Cardiac fibroblast (primary cell): ENCODE data around the gene TUBGCP4.
"Not testable (repeated sequence)": the region's sequence is repeated elsewhere in the genome, so short reads cannot be mapped to it uniquely, and the experiment has no call there.

Experiments used
- DNase-seq, 2 donors: peaks; one replicate each; pipeline versions ENCODE4 v3.0.0 to v3.0.0-alpha.2; 2010; ENCODE audit warnings: low read depth in 2 of 2
- H3K4me3 ChIP-seq, 2 donors: replicated peaks in 1 of 2; 1 replicate in 1 of 2; 2 replicates in 1 of 2; pipeline ENCODE4 v1.5.1; 2011; ENCODE audit warnings: low read depth in 2 of 2, low read length in 2 of 2, mild to moderate bottlenecking in 2 of 2, moderate library complexity in 1 of 2
- CTCF ChIP-seq: IDR thresholded peaks from one replicate; pipeline ENCODE4 v1.5.1; 2011; ENCODE audit warnings: low read depth, mild to moderate bottlenecking, low read length, inconsistent platforms

Gene TUBGCP4

GRCh38 chr15:43378601-43379000 is 7.7 kb downstream of the TUBGCP4 start:
- TF ChIP-seq CTCF: no peak
- DNase-seq: no peak
- H3K4me3 ChIP-seq: no peak overlapping the region

- no peak for TF ChIP-seq CTCF
- DNase-seq: no peak
- no peak overlapping the region for H3K4me3 ChIP-seq
These were observed 11.4 kb downstream of the TUBGCP4 start for GRCh38 chr15:43382310-43382709.

GRCh38 chr15:43383070-43383469 is 12.2 kb downstream of the TUBGCP4 start:
- H3K4me3 ChIP-seq: no peak overlapping the region
- no peak for TF ChIP-seq CTCF
- no peak for DNase-seq

GRCh38 chr15:43390723-43391122 is 19.8 kb downstream of the TUBGCP4 start:
- H3K4me3 ChIP-seq: no peak overlapping the region
- peak; percentile 13 to 59 for DNase-seq
- TF ChIP-seq CTCF: no peak

GRCh38 chr15:43393592-43393991 is 22.7 kb downstream of the TUBGCP4 start:
- H3K4me3 ChIP-seq, DNase-seq: not testable (repeated sequence)

GRCh38 chr15:43402255-43402654 is 31.4 kb downstream of the TUBGCP4 start:
- no peak for DNase-seq
- no peak overlapping the region for H3K4me3 ChIP-seq
- TF ChIP-seq CTCF: no peak

- H3K4me3 ChIP-seq: no peak overlapping the region
- TF ChIP-seq CTCF: no peak
- DNase-seq: no peak
These were observed 32.7 kb downstream of the TUBGCP4 start for GRCh38 chr15:43403616-43404015.
